OCI-LY1 (cell line): ENCODE measurements around the gene ASB10.

Experiments used
- H2AFZ ChIP-seq: fragments of 200-600 bp; sonication (generic), shearing (Covaris generic); 2 replicates; pipeline ENCODE4 v1.6.0; 2014; ENCODE audit warnings: antibody characterized with exemption, mild to moderate bottlenecking, low read length
- H3F3A ChIP-seq: fragments of 200-600 bp; sonication (generic), shearing (Covaris generic); 2 replicates; pipeline ENCODE4 v1.6.0; 2014; ENCODE audit warnings: mild to moderate bottlenecking, antibody characterized with exemption, low read length, moderate library complexity; ENCODE audit not compliant: insufficient read depth
- H3K27ac ChIP-seq: fragments of 200-600 bp; sonication (generic); 2 replicates; pipeline ENCODE4 v1.5.1; 2014; ENCODE audit warnings: low read length, mixed run types, mild to moderate bottlenecking, low read depth; ENCODE audit not compliant: poor library complexity, severe bottlenecking
- H3K27me3 ChIP-seq: fragments of 200-600 bp; sonication (generic); 2 replicates; pipeline ENCODE4 v1.6.0; 2014; ENCODE audit warnings: antibody characterized with exemption, mild to moderate bottlenecking, low read length, moderate library complexity; ENCODE audit not compliant: insufficient read depth
- H3K36me3 ChIP-seq: fragments of 200-600 bp; sonication (generic); 2 replicates; pipeline ENCODE4 v1.6.1; 2014; ENCODE audit warnings: mild to moderate bottlenecking, antibody characterized with exemption, low read length, moderate library complexity, mixed read lengths; ENCODE audit not compliant: insufficient read depth
- H3K4me1 ChIP-seq: fragments of 200-600 bp; sonication (generic); 2 replicates; pipeline ENCODE4 v1.5.1; 2014; ENCODE audit warnings: mild to moderate bottlenecking, low read length, moderate library complexity; ENCODE audit not compliant: insufficient read depth, severe bottlenecking
- H3K4me2 ChIP-seq: fragments of 200-600 bp; sonication (generic), shearing (Covaris generic); 2 replicates; pipeline ENCODE4 v1.6.1; 2014; ENCODE audit warnings: low read length
- H3K4me3 ChIP-seq: fragments of 200-600 bp; sonication (generic); 2 replicates; pipeline ENCODE4 v1.5.1; 2014; ENCODE audit warnings: low read length, low read depth, mild to moderate bottlenecking, mixed read lengths; ENCODE audit not compliant: poor library complexity, severe bottlenecking
- H3K79me2 ChIP-seq: fragments of 200-600 bp; shearing (Covaris generic); 2 replicates; pipeline ENCODE4 v1.6.1; 2016; ENCODE audit warnings: mixed run types, low read length, mixed read lengths; ENCODE audit not compliant: insufficient read depth
- H3K9ac ChIP-seq: fragments of 200-600 bp; sonication (generic), shearing (Covaris generic); 2 replicates; pipeline ENCODE4 v1.6.1; 2014; ENCODE audit warnings: mild to moderate bottlenecking, low read length, mixed read lengths
- H3K9me2 ChIP-seq: fragments of 200-600 bp; sonication (generic), shearing (Covaris generic); 2 replicates; pipeline ENCODE4 v1.6.1; 2014; ENCODE audit warnings: low read depth, mild to moderate bottlenecking, low read length, mixed read lengths
- H3K9me3 ChIP-seq: fragments of 200-600 bp; shearing (Covaris generic); 2 replicates; pipeline ENCODE4 v1.6.1; 2014; ENCODE audit warnings: low read length, mixed read lengths
- H4K20me1 ChIP-seq: fragments of 200-600 bp; sonication (generic), shearing (Covaris generic); 2 replicates; pipeline ENCODE4 v1.6.0; 2016; ENCODE audit warnings: mild to moderate bottlenecking, low read length; ENCODE audit not compliant: insufficient read depth
- EZH2 ChIP-seq: fragments of 200-600 bp; sonication (generic), shearing (Covaris generic); IDR thresholded peaks from 2 replicates; pipeline ENCODE4 v1.8.0; 2017; ENCODE audit warnings: borderline replicate concordance, mixed run types, mild to moderate bottlenecking, antibody characterized with exemption, low read length, moderate library complexity, mixed read lengths
- TF ChIP-seq, protein P1 (sequence below): fragments of 200-600 bp; sonication (generic), shearing (Covaris generic); IDR thresholded peaks from 2 replicates; pipeline ENCODE4 v1.5.1; 2017; ENCODE audit warnings: mild to moderate bottlenecking, antibody characterized with exemption, low read length, moderate library complexity, mixed read lengths

ASB10 gene

DNA sequence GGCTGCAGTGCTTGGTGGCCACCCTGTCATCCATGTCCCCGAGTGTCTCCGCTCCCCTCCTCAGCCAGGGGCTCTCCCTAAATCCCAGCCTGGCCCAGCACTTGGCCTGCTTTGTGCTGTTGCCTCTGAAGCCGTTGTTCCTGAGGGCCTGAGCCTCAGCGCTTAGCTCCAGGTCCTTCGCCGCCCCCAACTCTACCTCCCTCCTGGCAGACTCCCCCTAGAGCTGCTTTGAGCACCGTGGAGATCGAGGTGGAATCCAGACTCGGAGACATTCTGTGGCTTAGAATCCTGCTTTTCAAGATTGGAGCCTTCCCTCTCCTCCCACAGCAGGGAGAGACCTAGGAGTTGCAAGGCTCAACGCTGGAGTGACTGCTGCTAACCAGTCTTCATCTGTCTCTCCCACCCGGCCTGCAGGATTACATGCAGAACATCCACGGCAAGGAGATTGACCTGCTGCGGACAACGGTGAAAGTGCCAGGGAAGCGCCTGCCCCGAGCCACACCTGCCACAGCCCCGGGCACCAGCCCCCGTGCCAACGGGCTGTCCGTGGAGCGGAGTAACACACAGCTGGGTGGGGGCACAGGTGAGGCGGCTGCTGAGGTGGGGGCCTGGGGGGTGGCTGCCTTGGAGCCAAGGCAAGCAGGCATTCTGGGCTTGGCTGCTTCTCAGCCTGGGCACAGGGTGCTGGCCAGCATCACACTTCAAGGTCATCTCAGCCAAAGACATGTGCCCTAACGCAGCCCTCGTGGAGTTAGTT, 52.9 kb downstream of the ASB10 start:
- H2AFZ ChIP-seq = no peak overlapping the region
- no peak overlapping the region for H3K4me2 ChIP-seq
- H4K20me1 ChIP-seq = no peaks in the 10 kb centered on the region
- H3K79me2 ChIP-seq = no peaks in the 10 kb centered on the region
- no peaks in the 10 kb centered on the region for H3K9me2 ChIP-seq
- no peak overlapping the region for H3K4me3 ChIP-seq
- H3K27me3 ChIP-seq = peaks cover 15% of the 10 kb centered on the region; the same call in 1 of the 2 replicates
- H3K4me1 ChIP-seq = no peaks in the 10 kb centered on the region
- H3F3A ChIP-seq = no peaks in the 10 kb centered on the region
- TF ChIP-seq, protein P1, sequence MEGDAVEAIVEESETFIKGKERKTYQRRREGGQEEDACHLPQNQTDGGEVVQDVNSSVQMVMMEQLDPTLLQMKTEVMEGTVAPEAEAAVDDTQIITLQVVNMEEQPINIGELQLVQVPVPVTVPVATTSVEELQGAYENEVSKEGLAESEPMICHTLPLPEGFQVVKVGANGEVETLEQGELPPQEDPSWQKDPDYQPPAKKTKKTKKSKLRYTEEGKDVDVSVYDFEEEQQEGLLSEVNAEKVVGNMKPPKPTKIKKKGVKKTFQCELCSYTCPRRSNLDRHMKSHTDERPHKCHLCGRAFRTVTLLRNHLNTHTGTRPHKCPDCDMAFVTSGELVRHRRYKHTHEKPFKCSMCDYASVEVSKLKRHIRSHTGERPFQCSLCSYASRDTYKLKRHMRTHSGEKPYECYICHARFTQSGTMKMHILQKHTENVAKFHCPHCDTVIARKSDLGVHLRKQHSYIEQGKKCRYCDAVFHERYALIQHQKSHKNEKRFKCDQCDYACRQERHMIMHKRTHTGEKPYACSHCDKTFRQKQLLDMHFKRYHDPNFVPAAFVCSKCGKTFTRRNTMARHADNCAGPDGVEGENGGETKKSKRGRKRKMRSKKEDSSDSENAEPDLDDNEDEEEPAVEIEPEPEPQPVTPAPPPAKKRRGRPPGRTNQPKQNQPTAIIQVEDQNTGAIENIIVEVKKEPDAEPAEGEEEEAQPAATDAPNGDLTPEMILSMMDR = no peak
- no peak for TF ChIP-seq EZH2
- H3K27ac ChIP-seq = no peak overlapping the region
- no peaks in the 10 kb centered on the region for H3K9me3 ChIP-seq
- H3K9ac ChIP-seq = no peak overlapping the region
- no peaks in the 10 kb centered on the region for H3K36me3 ChIP-seq

DNA sequence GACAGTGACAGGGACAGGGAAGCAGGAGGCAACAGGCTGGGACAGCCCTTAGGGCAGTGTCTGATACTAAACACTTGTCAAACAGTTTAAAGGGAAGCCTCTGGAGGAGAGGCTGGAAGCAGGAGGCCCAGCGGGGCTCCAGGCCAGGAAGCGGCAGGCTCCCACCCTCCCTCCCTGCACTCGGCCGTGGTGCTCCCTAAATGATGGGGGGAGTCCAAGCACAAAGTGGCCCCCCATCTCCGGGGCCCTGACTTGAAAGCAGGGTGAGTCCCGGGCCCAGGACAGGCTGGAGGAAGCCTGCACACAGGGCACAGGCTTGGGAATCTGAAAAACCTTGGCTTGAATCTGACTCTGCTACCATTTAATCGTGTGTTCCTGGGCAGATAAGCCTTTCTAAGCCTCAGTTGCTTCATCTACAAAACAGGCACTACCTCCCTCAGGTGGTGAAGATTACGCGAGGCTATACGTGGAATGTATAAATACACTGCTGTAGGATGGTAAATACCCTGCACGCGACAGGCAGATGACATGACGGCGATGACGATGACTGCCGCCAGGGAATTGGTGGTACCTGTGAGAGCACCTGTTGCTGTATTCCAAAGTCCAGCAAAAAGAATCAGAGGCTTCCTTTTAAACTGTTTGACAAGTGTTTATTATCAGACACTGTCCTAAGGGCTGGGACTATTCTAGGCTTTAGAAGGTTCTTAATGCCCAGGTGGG, 53.6 kb downstream of the ASB10 start:
- H3K36me3 ChIP-seq = no peaks in the 10 kb centered on the region
- peaks cover 22% of the 10 kb centered on the region; the same call in 1 of the 2 replicates for H3K27me3 ChIP-seq
- H3K79me2 ChIP-seq = no peaks in the 10 kb centered on the region
- H2AFZ ChIP-seq = no peak overlapping the region
- no peaks in the 10 kb centered on the region for H3K9me3 ChIP-seq
- no peak overlapping the region for H3K4me3 ChIP-seq
- H3K9ac ChIP-seq = no peak overlapping the region
- no peaks in the 10 kb centered on the region for H3K4me1 ChIP-seq
- H3K4me2 ChIP-seq = no peak overlapping the region
- no peak overlapping the region for H3K27ac ChIP-seq
- no peaks in the 10 kb centered on the region for H3F3A ChIP-seq
- H4K20me1 ChIP-seq = no peaks in the 10 kb centered on the region
- H3K9me2 ChIP-seq = no peaks in the 10 kb centered on the region
- TF ChIP-seq, protein P1 = no peak
- no peak for TF ChIP-seq EZH2

DNA sequence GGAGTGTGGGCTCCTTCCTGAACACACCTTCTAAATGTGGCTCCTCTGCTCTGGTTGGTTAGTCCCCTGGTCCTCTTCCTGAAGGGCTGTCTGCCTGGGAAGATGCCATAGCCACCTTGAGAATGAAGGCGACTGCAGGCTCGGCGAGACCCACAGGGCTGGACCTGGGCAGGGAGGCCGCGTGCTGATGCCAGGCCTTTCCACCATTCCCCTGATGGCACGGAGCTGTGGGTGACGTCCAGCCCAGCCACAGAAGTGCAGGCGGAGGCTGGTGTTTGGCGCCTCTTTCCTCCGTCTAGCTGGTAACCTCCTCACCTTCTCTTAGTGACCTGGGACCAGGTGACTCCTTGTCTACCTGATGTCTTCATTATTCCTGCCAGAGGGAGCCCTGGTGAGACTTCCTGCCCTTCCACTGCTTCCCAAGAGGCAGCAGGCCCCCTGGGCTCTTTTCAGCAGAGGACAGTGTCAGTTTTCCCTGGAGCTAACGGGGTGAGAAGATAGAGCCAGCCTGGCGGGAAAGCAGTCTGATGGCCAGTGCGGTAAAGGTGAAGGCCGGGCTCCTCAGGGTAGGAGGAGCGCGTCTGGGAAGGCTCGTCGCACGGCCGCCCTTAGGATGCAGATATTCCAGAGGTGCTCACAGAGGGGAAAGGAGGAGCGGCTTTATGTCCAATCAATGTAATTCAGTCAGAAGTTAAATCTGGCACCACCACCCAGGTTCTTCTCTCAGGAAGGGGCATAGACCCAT, 54.4 kb downstream of the ASB10 start:
- no peaks in the 10 kb centered on the region for H4K20me1 ChIP-seq
- H3K27ac ChIP-seq = no peak overlapping the region
- no peaks in the 10 kb centered on the region for H3K9me2 ChIP-seq
- H3K79me2 ChIP-seq = no peaks in the 10 kb centered on the region
- H3K27me3 ChIP-seq = peaks cover 30% of the 10 kb centered on the region; the same call in 1 of the 2 replicates
- no peak overlapping the region for H3K4me3 ChIP-seq
- H3K4me2 ChIP-seq = no peak overlapping the region
- no peaks in the 10 kb centered on the region for H3K36me3 ChIP-seq
- no peaks in the 10 kb centered on the region for H3K4me1 ChIP-seq
- no peak overlapping the region for H2AFZ ChIP-seq
- no peak overlapping the region for H3K9ac ChIP-seq
- TF ChIP-seq EZH2 = no peak
- TF ChIP-seq, protein P1 = no peak
- H3F3A ChIP-seq = no peaks in the 10 kb centered on the region
- H3K9me3 ChIP-seq = no peaks in the 10 kb centered on the region
